GM06990 (cell line): ENCODE results near the gene FNIP1.

Experiments
- DNase-seq: peaks from one replicate; pipeline ENCODE4 v3.0.0-alpha.2; 2011; ENCODE audit not compliant: insufficient read length; ENCODE audit errors: extremely low read depth
- H3K27me3 ChIP-seq: replicated peaks from 2 replicates; pipeline ENCODE4 v1.6.0; 2011; ENCODE audit warnings: low read length; ENCODE audit not compliant: control insufficient read depth, insufficient read depth
- H3K36me3 ChIP-seq: 2 replicates; pipeline ENCODE4 v1.5.1; 2011; ENCODE audit warnings: low read length; ENCODE audit not compliant: control insufficient read depth, insufficient read depth
- H3K4me3 ChIP-seq: replicated peaks from 2 replicates; pipeline ENCODE4 v1.5.1; 2011; ENCODE audit warnings: low read depth, mild to moderate bottlenecking, control low read depth, low read length
- CTCF ChIP-seq: IDR thresholded peaks from 2 replicates; pipeline ENCODE4 v1.5.1; 2011; ENCODE audit warnings: low read length, control low read depth, mild to moderate bottlenecking, inconsistent platforms; ENCODE audit not compliant: insufficient read depth, poor library complexity, severe bottlenecking

The FNIP1 gene

GRCh38 chr5:131635684-131636572, 160.9 kb downstream of the FNIP1 start:
- no peak for TF ChIP-seq CTCF
- DNase-seq, result peak; percentile 18

GRCh38 chr5:131634996-131635683, 161.7 kb downstream of the FNIP1 start, which contains the start of gene RAPGEF6:
Gene RAPGEF6 (minus strand): TSS chr5:131635229. CDS start chr5:131635030, 199 bp downstream.
- no peaks in the 10 kb centered on the region for H3K27me3 ChIP-seq
- peak; percentile 98 for DNase-seq
- TF ChIP-seq CTCF, result no peak
- H3K4me3 ChIP-seq, result peak within 1 kb of the TSS; percentile 82
- no peaks in the 10 kb centered on the region for H3K36me3 ChIP-seq

More at GRCh38 chr5:131635684-131636572, 160.9 kb downstream of the FNIP1 start:
- no peaks in the 10 kb centered on the region for H3K36me3 ChIP-seq
- peak overlapping the region; percentile 73 for H3K4me3 ChIP-seq
- no peaks in the 10 kb centered on the region for H3K27me3 ChIP-seq

GRCh38 chr5:131634666-131634995, 162.2 kb downstream of the FNIP1 start:
- DNase-seq, result no peak
- TF ChIP-seq CTCF, result no peak
- Histone ChIP-seq H3K27me3 (no peaks in the 10 kb centered on the region), H3K36me3 (no peaks in the 10 kb centered on the region), H3K4me3 (peak overlapping the region; percentile 82)

GRCh38 chr5:131634238-131634637, 162.6 kb downstream of the FNIP1 start:
- no peak for DNase-seq
- peak overlapping the region; percentile 82 for H3K4me3 ChIP-seq
- no peak for TF ChIP-seq CTCF
- no peaks in the 10 kb centered on the region for H3K36me3 ChIP-seq
- H3K27me3 ChIP-seq, result no peaks in the 10 kb centered on the region

GRCh38 chr5:131633830-131634229, 163.0 kb downstream of the FNIP1 start:
- Histone ChIP-seq H3K27me3 (no peaks in the 10 kb centered on the region), H3K4me3 (peak overlapping the region; percentile 82), H3K36me3 (no peaks in the 10 kb centered on the region)
- DNase-seq, result no peak
- no peak for TF ChIP-seq CTCF
